GM12873 (cell line): ENCODE measurements around the gene TIGD1.

ENCODE experiments used
- TF ChIP-seq, protein P1 (sequence below): IDR thresholded peaks from 2 replicates; pipeline ENCODE4 v1.5.1; 2012; ENCODE audit warnings: low read depth, mild to moderate bottlenecking, moderate library complexity, low read length, control low read depth; ENCODE audit not compliant: insufficient read depth; ENCODE audit errors: missing control alignments

The TIGD1 gene

DNA sequence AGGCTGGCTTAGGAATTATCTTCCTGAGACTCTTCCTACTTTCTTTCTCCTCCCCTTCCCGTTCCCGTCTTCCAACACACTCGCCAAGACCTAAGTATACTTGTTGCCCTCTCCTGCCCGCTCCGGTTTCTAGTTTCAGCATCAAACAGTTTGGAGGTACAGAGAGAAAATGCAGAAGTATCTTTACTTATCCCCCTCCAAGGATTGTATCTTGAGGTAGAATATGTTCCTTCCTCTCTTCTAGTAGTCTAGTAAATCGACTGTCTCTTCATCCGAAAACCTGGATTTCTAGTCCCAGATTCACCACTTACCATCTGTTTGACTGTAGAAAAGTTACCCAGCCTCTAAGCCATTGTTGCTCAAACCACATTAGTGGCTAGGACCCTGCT is 887 bp upstream of the TIGD1 start:
- TF ChIP-seq, protein P1, sequence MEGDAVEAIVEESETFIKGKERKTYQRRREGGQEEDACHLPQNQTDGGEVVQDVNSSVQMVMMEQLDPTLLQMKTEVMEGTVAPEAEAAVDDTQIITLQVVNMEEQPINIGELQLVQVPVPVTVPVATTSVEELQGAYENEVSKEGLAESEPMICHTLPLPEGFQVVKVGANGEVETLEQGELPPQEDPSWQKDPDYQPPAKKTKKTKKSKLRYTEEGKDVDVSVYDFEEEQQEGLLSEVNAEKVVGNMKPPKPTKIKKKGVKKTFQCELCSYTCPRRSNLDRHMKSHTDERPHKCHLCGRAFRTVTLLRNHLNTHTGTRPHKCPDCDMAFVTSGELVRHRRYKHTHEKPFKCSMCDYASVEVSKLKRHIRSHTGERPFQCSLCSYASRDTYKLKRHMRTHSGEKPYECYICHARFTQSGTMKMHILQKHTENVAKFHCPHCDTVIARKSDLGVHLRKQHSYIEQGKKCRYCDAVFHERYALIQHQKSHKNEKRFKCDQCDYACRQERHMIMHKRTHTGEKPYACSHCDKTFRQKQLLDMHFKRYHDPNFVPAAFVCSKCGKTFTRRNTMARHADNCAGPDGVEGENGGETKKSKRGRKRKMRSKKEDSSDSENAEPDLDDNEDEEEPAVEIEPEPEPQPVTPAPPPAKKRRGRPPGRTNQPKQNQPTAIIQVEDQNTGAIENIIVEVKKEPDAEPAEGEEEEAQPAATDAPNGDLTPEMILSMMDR, result no peak

DNA sequence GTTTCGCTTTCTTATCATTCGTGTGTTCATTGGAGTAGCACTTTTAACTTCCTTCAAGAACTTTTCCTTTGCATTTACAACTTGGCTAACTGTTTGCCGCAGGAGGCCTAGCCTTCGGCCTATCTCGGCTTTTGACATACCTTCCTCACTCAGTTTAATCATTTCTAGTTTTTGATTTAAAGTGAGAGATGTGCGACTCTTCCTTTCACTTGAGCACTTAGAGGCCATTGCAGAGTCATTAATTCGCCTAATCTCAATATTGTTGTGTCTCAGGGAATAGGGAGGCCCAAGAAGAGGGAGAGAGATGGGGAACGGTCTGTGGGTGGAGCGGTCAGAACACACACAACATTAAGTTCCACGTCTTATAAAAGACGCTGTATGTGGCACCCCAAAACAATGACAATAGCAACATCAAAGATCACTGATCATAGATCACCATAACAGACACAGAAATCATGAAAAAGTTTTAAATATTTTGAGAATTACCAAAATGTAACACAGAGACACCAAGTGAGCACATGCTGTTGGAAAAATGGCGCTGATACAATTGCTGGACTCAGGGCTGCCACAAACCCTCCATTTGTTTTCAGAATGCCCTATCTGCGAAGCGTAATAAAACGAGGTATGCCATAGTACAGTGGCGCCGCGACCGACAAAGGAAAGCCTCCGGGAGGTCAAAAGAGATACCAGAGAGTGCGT is 553 bp downstream of the TIGD1 start:
- TF ChIP-seq, protein P1, result no peak

DNA sequence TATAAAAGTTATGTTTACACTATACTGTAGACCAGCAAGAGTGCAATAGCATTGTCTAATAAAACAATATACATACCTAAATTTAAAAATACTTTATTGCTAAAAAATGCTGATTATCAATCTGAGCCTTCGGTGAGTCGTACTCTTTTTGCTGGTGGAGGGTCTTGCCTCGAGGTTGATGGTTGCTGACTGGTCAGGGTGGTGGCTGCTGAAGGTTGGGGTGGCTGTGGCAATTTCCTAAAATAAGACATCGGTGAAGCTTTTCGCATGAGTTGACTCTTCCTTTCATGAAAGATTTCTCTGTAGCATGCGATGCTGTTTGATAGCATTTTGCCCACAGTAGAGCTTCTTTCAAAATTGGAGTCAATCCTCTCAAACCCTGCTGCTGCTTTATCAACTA is 2.4 kb downstream of the TIGD1 start:
- TF ChIP-seq, protein P1, result no peak

DNA sequence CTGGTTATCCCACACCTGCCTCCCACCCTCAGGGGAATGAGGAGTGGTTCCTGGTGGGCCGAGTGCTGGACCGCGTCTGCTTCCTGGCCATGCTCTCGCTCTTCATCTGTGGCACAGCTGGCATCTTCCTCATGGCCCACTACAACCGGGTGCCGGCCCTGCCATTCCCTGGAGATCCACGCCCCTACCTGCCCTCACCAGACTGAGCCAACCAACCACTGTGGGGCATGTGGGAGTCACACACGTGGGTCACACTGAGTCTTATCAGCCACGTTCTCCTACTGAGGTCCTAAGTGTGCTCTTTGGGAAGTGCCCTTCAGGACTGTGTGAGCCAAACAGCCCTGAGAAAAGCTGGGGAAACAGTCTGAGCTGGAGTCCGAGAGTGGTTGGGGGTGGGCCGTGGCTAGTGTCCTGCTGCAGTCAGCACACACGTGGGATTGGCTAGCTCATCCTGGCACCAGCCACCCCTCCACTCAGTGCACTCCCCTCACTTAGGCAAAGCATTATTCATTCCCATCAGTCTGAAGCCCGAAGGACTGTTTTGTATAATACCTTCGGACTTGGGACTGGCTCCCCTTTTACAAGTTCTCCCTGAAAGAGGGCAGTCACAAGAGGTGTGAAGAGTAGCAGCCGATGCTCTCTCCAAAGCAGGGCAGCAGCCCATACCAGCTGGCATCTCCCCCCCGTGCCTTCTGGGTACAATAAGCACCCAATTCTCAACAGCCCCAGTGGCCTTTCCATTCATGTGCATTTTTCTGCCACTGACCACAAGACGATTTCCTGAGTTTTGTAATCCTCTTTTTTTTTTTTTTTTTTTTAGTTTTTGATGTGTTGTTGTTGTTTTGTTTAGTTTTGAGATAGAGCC is 4.6 kb downstream of the TIGD1 start:
- TF ChIP-seq, protein P1, result no peak

DNA sequence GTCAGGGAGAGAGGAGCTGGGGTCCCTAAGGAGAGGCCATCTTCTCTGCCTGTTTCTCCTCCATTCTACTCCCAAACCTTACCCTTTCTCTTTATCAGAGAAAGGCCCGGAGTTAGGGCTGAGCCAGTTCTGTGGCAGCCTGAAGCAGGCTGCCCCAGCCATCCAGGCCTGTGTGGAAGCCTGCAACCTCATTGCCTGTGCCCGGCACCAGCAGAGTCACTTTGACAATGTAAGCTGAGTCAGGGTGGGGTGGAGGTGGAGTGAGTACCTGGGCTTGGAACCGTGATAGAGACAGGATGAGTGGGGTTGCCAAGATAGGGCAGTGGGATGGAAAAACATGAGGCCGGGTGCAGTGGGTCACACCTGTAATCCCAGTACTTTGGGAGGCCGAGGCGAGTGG is 5.7 kb downstream of the TIGD1 start:
- TF ChIP-seq, protein P1, result no peak

DNA sequence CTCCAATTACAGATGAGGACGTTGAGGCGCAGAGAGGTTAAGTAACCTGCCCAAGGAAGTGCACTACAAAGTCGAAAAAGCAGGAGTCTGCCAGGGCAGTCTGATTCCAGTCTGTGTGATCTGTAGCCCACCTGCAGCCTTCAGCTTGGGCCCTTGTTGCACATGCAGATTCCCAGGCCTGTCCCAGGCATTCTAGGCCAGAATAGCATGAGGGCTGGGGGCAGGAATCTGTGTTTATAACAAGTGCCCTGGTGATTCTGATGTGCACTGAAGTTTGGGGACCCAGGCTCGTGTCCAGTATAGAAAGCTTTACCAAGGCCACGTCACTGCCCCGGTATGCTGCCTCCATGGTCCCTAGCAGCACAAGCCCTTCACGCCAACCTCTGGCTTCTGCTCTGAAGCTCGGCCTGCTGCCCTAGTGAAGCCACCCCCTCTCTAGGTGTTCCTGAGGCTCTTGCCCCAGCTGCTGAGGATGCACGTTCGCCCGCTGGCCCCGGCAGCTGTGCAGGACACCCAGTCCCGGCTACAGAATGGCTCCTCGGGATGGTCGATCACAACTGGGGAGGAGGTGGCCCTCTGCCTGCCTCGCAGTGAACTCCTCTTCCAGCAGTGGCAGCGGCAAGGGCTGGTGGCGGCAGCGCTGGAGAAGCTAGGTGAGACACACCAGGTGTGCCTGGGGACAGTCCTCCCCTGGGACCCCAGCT is 6.3 kb downstream of the TIGD1 start:
- TF ChIP-seq, protein P1, result no peak

DNA sequence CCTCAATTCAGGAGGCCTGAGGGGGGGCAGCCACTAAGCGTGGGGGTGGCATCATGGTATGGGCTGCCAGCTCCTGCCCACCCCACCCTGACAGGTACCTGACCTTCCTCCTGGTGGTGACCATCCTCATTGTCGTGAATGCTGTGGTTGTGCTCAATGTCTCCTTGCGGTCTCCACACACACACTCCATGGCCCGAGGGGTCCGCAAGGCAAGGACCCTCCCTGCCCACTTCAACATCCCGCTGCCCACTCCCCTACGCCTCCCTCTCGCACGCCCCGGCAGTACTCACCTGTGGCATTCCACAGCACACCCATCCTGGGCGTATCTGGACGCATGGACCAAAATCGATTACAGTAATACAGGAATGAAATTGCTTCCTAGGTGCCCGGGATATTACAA is 6.9 kb downstream of the TIGD1 start:
- TF ChIP-seq, protein P1, result no peak
